GM13976 (cell line): ENCODE results near the gene NR5A1.

Experiments used
- DNase-seq: peaks from one replicate; pipeline ENCODE4 v3.0.0; 2012; ENCODE audit warnings: low spot score
- in situ Hi-C: fragments of 300-500 bp; cut with MboI; formaldehyde crosslinking; loops from one replicate; pipeline ENCODE4 v1.12.0; 2022; ENCODE audit warnings: low sequenced_read_pairs, mixed read lengths, inconsistent platforms; ENCODE audit not compliant: unreplicated experiment
- TF ChIP-seq, protein P1 (sequence below): IDR thresholded peaks from 2 replicates; pipeline ENCODE4 v1.5.1; 2012; ENCODE audit warnings: borderline replicate concordance, mild to moderate bottlenecking; ENCODE audit not compliant: insufficient read depth; ENCODE audit errors: extremely low read depth, missing control alignments, control extremely low read depth

NR5A1 gene

DNA sequence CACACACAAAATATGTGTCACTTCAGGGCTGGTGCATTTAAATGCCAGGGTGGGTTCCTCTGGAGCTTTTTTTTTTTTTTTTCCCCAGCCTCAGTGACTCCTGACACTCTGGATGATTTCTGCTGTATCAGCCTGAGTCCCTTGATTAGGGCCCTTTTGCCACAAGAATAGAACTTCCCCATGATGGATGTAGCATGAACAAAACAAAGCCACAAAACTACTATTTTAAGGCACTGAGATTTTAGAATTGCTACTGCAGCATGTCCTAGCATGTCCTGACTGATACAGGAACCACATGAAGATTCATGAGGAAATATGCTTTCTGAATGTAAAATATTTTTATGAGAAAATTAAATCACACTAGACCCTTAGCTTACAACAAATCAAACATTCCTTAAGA lies 70.9 kb downstream of the NR5A1 start:
- DNase-seq = peak; percentile 40
- TF ChIP-seq, protein P1, sequence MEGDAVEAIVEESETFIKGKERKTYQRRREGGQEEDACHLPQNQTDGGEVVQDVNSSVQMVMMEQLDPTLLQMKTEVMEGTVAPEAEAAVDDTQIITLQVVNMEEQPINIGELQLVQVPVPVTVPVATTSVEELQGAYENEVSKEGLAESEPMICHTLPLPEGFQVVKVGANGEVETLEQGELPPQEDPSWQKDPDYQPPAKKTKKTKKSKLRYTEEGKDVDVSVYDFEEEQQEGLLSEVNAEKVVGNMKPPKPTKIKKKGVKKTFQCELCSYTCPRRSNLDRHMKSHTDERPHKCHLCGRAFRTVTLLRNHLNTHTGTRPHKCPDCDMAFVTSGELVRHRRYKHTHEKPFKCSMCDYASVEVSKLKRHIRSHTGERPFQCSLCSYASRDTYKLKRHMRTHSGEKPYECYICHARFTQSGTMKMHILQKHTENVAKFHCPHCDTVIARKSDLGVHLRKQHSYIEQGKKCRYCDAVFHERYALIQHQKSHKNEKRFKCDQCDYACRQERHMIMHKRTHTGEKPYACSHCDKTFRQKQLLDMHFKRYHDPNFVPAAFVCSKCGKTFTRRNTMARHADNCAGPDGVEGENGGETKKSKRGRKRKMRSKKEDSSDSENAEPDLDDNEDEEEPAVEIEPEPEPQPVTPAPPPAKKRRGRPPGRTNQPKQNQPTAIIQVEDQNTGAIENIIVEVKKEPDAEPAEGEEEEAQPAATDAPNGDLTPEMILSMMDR = no peak
- in situ Hi-C loops = no loop called here
